ENCODE results near the gene HIVEP3.

GRCh38 chr1:41582004-41582325 lies 336.8 kb downstream of the HIVEP3 start:
- no peak for TF ChIP-seq CTCF (optimal IDR thresholded peaks at IDR 0.05 in 1 of 3, IDR thresholded peaks at IDR 0.05 in 1 of 3, conservative IDR thresholded peaks at IDR 0.05 in 1 of 3; ENCODE audit: extremely low read depth in 1 of 3, insufficient read depth in 2 of 3, low read length in 3 of 3)
- TF ChIP-seq EZH2 (IDR thresholded peaks at IDR 0.05; ENCODE audit: low read length): no peak

Data from keratinocyte (primary cell).